Stimulated activated CD4-positive, alpha-beta T cell treated with anti-CD3 and anti-CD28 coated beads, Interleukin-2, amount 100 ng/mL, for 48 hours (primary cell): ENCODE data around the gene PGLYRP4.
A peak's percentile ranks its signal among the peaks of the same experiment; 100 is the strongest.
"Not testable (repeated sequence)": the region's sequence is repeated elsewhere in the genome, so short reads cannot be mapped to it uniquely, and the experiment has no call there.

ENCODE experiments used
- DNase-seq, 2 donors: peaks; one replicate each; pipeline ENCODE4 v3.0.0-alpha.2; 2020

PGLYRP4 gene

DNA sequence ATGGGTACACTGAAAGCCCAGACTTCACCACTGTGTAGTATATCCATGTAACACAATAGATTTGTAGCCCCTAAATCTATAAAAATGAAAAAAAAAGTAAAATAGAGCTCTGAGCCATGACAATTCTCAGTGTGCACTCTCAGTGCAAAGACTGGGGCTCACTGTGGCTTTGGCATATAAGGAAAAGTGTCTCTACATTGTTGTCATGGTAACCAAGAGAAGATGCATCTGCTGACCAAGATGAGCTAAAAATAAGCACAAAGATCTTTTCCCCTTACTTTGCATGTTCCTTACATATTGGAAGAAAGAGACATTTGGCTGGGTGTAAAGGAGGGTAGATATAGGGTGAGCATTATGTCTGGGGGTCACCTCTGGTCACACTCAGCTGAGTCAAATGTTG, 12.0 kb downstream of the PGLYRP4 start:
- no peak for DNase-seq

- no peak for DNase-seq
These were observed 14.7 kb downstream of the PGLYRP4 start for GRCh38 chr1:153333902-153334301.

DNA sequence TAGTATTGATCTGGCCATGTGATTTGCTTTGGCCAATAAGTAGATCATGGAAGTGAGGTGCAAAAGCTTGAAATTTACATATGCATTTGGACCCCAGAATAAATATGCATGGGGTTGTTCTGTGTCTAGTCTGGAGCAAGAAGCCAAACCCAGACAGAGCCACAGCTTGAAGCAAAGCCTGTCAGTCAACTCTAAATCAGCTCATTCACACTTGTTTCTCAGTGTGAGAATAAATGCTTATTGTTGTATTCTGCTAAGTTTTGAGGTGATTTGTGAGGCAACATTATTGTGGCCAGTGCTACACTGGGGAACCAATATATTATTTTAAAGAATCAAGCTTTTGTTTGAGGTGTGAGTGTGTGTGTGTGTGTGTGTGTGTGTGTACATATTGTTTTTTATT, 23.7 kb downstream of the PGLYRP4 start:
- no peak for DNase-seq

- no peak for DNase-seq
These were observed 26.1 kb downstream of the PGLYRP4 start for GRCh38 chr1:153322568-153322967.

GRCh38 chr1:153318145-153318544, 30.5 kb downstream of the PGLYRP4 start:
- DNase-seq: not testable (repeated sequence)

DNA sequence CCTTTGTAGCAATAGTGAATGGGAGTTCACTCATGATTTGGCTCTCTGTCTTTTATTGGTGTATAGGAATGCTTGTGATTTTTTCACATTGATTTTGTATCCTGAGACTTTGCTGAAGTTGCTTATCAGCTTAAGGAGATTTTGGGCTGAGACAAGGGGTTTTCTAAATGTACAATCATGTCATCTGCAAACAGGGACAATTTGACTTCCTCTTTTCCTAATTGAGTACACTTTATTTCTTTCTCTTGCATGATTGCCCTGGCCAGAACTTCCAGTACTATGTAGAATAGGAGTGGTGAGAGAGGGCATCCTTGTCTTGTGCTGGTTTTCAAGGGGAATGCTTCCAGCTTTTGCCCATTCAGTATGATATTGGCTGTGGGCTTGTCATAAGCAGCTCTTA, 32.6 kb downstream of the PGLYRP4 start:
- DNase-seq: not testable (repeated sequence)

GRCh38 chr1:153314388-153314787, 34.3 kb downstream of the PGLYRP4 start:
- DNase-seq: not testable (repeated sequence)

DNA sequence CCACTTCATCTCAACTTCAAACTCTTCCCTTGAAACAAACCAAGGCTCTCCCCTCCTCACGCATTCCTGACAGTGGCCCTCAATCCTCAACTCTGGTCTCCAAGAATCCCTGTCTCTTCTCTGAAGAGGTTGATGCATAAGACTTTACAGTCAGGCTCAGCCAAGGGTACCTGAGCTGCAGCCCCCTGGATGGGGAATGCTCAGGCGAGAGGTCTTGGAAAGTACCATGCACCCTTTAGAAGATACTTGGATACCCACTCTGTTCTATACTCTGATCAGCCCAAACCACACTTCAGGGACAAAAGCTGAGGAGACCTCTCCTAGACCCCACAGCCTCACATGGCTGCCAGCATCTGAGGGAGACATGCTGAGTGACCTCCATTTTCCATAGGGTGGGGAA, 35.4 kb downstream of the PGLYRP4 start:
- no peak for DNase-seq

DNA sequence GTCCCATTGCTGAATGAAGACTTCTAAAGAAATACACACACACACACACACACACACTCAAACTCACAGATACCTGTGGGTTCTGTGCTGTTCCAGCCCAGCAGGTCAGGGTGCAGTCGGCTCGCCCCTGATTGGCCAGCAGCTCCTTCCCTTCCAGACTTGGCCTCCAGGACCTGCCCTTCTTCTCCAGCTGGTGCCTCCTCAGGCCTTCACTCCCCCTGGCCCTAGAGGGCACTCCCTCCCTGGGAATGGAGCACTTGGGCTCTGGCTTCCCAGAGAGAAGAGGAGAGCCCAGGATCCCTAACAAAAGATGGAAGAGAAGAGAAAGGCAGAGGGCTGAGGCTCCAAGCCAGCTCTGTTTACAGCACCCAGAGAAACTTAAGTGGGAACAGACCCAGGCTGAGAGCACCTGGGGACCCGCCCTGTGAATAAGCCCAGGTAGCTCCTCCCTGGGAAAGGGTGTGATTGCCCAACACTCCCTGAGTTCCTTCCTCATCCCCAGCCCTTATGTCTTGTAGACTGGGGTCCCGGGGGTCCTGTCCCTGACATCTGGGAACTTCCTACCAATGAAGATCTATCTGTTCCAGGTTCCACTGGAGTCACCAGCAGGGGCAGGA, 36.0 kb downstream of the PGLYRP4 start, which contains the start of gene PGLYRP3:
Gene PGLYRP3 (minus strand): TSS at position 383 of the 617 bp plus-strand sequence. CDS start 2,287 bp downstream, outside the sequence.
- DNase-seq: no peak

- DNase-seq: no peak
These were observed 38.1 kb downstream of the PGLYRP4 start for GRCh38 chr1:153310526-153310925.

- DNase-seq: no peak
These were observed 39.2 kb downstream of the PGLYRP4 start for GRCh38 chr1:153309441-153309840.

DNA sequence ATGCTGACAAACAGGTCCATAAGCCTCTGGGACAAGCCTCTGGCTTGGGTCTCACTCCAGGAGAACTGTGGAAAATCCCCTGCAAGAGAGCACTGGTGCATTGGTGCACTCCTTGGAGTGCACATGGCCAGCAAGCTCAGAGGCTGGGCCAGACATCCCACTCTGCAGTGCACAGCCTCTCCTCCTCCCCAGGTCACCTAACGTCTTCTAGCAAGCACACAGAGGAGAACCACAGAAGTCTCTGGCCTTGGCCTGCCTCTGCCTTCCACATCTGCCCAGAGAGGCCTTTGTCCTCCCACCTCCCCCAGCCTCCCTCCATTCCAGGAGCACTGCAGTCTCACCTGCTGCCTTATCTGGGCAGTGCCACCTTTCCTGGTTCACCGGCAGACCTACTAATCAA, 40.1 kb downstream of the PGLYRP4 start:
- DNase-seq: no peak

DNA sequence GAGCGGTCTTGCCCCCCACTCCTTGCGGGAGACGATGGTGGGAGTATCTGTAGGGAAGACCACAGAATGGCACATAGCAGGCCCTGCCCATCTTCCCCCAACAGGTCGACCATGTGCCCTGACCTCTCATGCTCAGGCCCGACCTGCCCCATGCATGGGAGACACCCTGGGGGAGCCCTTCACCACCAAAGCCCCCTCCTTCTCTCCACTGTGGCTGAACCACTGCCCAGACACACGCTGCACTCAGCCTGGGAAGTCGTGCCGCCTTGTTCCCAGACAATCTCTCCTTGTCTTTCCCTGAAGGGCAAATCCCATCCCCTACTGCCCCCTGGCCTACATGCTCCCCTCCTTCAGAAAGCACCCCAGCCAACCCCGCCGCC, 41.4 kb downstream of the PGLYRP4 start:
- no peak for DNase-seq

DNA sequence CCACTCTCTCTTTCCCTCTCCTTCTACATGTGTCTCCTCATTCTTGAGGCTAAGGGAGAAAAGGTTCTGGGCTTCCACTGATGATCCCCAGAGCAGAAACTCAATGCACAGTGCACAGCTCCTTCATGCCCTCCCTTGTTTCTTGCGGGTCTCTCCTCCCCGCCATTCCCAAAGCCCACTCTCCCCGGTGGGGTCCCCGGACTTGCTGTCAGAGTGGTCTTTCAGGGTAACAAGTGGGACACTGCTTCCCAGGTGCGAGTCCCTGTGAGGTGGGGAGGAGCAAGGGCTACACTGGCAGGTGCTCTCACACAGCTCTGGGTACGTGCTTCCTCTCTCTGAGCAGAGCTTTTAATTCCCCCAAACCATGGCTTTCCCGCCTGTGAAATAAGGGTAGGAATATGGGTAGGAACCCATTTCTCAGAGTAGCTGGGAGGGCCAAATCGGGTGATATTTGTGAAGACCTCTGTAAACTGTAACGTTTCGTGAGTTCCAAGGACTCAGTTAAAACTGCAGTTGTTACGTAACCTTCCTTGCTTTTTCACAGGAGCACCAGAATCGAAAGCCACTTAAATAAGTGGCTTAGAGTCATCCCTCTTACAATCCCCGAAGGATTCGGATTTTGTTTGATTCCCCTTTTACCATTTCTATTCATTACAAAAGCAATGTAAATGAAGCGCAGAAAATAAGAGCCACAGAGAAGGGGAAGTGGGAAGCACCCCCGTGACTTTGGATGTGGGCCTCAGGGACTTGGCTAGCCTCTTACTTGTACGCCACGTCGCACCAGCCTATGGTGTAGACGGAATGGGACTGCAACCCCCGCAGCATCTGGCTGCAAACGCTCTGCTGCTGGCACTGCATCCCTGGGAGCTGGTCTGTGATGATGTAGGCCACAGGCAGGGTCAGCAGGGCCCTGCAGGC, 42.1 kb downstream of the PGLYRP4 start:
- no peak for DNase-seq

DNA sequence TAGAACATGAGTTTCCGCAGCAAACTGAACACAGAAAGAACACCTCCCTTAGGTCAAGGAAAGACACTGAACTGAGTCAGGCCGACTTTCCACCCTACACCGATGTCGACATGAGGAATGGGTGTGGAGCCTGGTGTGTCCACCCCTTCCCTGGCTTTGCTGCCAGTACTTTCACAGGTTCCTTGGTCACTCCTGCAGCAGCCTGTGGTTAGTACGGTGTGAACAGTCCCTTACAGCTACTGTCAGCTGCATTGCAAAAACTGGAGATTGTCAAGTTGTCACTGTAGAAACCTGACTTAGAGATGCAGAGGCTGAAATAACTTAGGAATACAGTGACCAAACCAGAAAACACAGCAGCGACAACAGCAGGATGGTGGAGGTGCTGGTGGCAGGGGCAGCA, 43.0 kb downstream of the PGLYRP4 start:
- no peak for DNase-seq

GRCh38 chr1:153302308-153302707, 46.3 kb downstream of the PGLYRP4 start:
- DNase-seq: no peak

- DNase-seq: no peak
These were observed 54.8 kb downstream of the PGLYRP4 start for GRCh38 chr1:153293851-153294250.

GRCh38 chr1:153293480-153293775, 55.2 kb downstream of the PGLYRP4 start:
- DNase-seq: no peak

DNA sequence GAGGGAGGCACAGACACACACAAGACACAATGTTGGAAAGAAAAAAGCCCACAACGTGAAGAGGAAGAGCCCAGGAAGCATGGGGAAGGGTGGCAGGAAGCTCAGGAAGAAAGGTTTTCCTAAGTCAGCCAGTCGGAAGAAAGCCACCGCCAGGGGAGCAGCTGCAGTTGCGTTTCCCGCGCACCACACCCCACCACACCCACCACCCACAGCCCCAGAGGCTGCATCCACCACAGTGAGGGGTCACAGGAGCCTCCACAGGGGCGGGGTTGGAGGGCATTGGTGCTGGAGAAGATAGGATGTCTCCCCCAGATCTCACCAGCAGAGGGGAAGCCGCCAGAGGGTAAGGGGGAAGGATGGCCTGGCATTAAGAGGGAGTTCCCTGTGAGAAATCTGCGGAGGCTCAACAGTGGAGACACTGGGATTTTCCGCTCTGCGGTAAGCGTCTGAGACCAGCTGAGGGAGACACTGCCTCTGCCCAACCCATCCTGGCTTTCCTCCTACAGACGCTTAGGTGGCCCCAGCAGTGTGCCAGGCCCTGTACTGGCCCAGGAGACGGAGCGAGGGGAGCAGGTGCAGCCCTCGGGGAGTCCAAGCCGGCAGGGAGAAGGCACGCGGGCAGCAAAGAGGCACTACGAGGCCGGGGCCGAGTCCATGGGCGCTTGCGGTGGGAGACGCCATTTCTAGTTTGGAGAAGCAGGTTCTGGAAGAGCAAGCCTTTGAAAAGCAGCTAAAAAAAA, 55.7 kb downstream of the PGLYRP4 start:
- DNase-seq: no peak

DNA sequence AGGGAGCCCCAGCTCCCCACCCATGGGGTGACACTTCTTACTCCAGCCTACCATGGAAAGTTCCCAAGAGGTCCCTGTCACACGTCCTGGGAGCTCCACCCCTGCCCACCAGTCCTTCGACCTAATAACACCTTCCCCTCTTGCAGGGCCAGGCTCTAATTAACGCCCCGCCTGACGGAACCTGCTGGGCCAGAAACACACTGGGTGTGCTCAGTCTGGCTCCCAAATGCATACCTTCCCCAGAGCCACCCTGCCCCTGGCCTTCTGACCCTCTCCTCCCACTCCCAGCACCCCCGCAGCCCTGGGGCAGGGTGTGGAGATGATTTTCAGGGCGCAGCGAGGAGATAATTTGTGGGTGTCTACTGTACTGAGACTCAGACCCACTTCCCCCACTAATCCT, 56.5 kb downstream of the PGLYRP4 start:
- no peak for DNase-seq

DNA sequence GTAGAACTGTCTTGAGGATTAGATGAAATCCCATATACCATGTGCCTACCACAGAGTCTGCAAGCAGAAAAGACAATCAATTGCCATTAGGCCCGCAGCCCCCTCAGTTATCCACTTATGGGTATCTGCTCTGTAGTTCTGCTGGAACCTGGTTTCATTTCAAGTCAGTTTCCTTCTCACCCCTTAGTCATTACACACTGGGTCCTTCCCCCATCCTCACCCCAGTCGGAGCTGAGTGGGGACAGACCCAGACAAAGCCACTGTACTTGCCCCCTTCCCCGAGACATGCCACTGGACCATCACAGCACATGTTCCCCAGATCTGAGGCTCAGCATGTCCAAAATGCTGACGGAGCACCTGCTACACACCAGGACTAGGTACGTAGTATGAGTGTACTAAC, 57.1 kb downstream of the PGLYRP4 start:
- no peak for DNase-seq

DNA sequence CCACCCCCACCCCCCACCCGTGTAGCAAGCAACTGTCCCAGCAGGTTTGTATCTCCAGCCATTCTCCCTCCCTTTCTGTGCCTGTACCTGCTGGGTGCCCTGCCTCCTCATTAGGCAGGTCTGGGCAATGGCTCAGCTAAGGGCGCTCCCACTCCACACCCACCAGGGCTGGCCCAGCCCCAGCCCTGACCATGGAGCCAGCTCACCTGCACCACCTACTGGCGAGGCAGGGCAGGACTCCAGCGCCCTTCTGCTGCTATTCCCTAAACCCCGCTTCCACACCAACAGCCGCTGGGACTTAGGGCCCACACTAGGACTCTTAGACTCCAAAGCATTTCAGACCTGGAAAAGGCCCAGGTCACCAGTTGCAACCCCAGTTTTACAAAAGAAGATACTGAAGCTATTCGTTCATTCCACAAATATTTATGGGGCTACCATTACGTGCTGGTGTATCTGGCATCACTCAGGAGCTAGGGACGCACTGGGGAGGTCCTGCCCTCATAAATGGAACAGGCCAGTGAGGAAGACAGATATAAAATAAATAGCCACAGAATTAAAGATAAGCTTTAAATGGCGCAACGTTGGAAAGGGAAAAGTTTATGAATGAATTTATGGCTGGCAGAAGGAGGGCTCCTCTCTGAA, 59.9 kb downstream of the PGLYRP4 start:
- peak; percentile 17 to 26 for DNase-seq
